HEK293 (cell line): ENCODE measurements around the gene CHD2.

ENCODE experiments used
- BCL11A ChIP-seq: fragments of 450-650 bp; formaldehyde crosslinking; IDR thresholded peaks from 2 replicates; pipeline ENCODE4 v1.5.1; 2016; ENCODE audit warnings: low read depth, missing biosample characterization, missing genetic modification characterization
- CTCF ChIP-seq: fragments of 450-650 bp; formaldehyde crosslinking; IDR thresholded peaks from 2 replicates; pipeline ENCODE4 v1.5.1; 2016; ENCODE audit warnings: missing biosample characterization, missing genetic modification characterization
- KLF7 ChIP-seq: fragments of 450-650 bp; formaldehyde crosslinking; IDR thresholded peaks from 2 replicates; pipeline ENCODE4 v1.5.1; 2016; ENCODE audit warnings: missing biosample characterization, missing genetic modification characterization, borderline replicate concordance
- PRDM10 ChIP-seq: fragments of 450-650 bp; formaldehyde crosslinking; IDR thresholded peaks from 2 replicates; pipeline ENCODE4 v1.5.1; 2016; ENCODE audit warnings: missing biosample characterization, missing genetic modification characterization
- REST ChIP-seq: fragments of 450-650 bp; formaldehyde crosslinking; IDR thresholded peaks from 2 replicates; pipeline ENCODE4 v1.5.1; 2016; ENCODE audit warnings: missing biosample characterization, missing genetic modification characterization
- ZBTB10 ChIP-seq: fragments of 450-650 bp; formaldehyde crosslinking; IDR thresholded peaks from 2 replicates; pipeline ENCODE4 v1.5.1; 2016; ENCODE audit warnings: missing biosample characterization, missing genetic modification characterization
- ZNF449 ChIP-seq: fragments of 450-650 bp; formaldehyde crosslinking; IDR thresholded peaks from 2 replicates; pipeline ENCODE4 v1.5.1; 2017; ENCODE audit warnings: missing biosample characterization, mild to moderate bottlenecking, missing genetic modification characterization, moderate library complexity
- ZNF544 ChIP-seq: fragments of 450-650 bp; formaldehyde crosslinking; IDR thresholded peaks from 2 replicates; pipeline ENCODE4 v1.5.0; 2017; ENCODE audit warnings: missing biosample characterization, missing genetic modification characterization
- ZNF701 ChIP-seq: fragments of 450-650 bp; formaldehyde crosslinking; IDR thresholded peaks from 2 replicates; pipeline ENCODE4 v1.5.1; 2016; ENCODE audit warnings: missing biosample characterization, missing genetic modification characterization
- ZNF830 ChIP-seq: fragments of 450-650 bp; IDR thresholded peaks from 2 replicates; pipeline ENCODE4 v1.5.0; 2018; ENCODE audit warnings: missing biosample characterization, missing genetic modification characterization, low read depth, mild to moderate bottlenecking, moderate library complexity
- ZSCAN23 ChIP-seq: fragments of 450-650 bp; formaldehyde crosslinking; IDR thresholded peaks from 2 replicates; pipeline ENCODE4 v1.5.1; 2016; ENCODE audit warnings: missing biosample characterization, missing genetic modification characterization

GRCh38 chr15:93071469-93071936 is 171.4 kb downstream of the CHD2 start:
- TF ChIP-seq ZNF544 (tag by site-specific recombination) (no peak), KLF7 (tag by site-specific recombination) (no peak), REST (no peak), CTCF (no peak), ZNF449 (tag by site-specific recombination) (no peak), BCL11A (tag by site-specific recombination) (no peak), ZSCAN23 (tag by site-specific recombination) (no peak), ZBTB10 (tag by site-specific recombination) (no peak), ZNF701 (tag by site-specific recombination) (no peak), PRDM10 (tag by site-specific recombination) (no peak), ZNF830 (tag by site-specific recombination) (no peak)
